ENCODE results near the gene MAPK9. TPM values are rescaled to one million over a fixed set of nuclear protein-coding genes. Genes with fewer than 3 reads are reported as not detected.

MAPK9 gene
- total and polyA plus RNA-seq, 9 of the 15 experiments (the other 6 are each of a cell fraction or from before 2014, with no cell fraction given), result 4.8 to 58.0 (median 29.9) TPM

GRCh38 chr5:180208435-180209081, 83.3 kb downstream of the MAPK9 start (continued):
- TF ChIP-seq, protein P1, sequence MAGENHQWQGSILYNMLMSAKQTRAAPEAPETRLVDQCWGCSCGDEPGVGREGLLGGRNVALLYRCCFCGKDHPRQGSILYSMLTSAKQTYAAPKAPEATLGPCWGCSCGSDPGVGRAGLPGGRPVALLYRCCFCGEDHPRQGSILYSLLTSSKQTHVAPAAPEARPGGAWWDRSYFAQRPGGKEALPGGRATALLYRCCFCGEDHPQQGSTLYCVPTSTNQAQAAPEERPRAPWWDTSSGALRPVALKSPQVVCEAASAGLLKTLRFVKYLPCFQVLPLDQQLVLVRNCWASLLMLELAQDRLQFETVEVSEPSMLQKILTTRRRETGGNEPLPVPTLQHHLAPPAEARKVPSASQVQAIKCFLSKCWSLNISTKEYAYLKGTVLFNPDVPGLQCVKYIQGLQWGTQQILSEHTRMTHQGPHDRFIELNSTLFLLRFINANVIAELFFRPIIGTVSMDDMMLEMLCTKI (IDR thresholded peaks at IDR 0.05; ENCODE audit: partially characterized antibody), result no peak
- no peak for TF ChIP-seq RNF2 (IDR thresholded peaks at IDR 0.05)
- no peak for TF ChIP-seq ZNF444 (CRISPR knock-in tag; IDR thresholded peaks at IDR 0.05)
- TF ChIP-seq ID3 (CRISPR knock-in tag; IDR thresholded peaks at IDR 0.05), result no peak
- TF ChIP-seq ID3 (tag; IDR thresholded peaks at IDR 0.05), result 0 out of 2 replicates have a peak, but pooled peaks have one; percentile 18
- TF ChIP-seq HEY1 (CRISPR knock-in tag; IDR thresholded peaks at IDR 0.05; ENCODE audit: borderline replicate concordance), result no peak
- TF ChIP-seq POLR3A (IDR thresholded peaks at IDR 0.05; ENCODE audit: borderline replicate concordance, extremely low read depth, insufficient read depth, insufficient read length), result no peak
- TF ChIP-seq, protein P2, sequence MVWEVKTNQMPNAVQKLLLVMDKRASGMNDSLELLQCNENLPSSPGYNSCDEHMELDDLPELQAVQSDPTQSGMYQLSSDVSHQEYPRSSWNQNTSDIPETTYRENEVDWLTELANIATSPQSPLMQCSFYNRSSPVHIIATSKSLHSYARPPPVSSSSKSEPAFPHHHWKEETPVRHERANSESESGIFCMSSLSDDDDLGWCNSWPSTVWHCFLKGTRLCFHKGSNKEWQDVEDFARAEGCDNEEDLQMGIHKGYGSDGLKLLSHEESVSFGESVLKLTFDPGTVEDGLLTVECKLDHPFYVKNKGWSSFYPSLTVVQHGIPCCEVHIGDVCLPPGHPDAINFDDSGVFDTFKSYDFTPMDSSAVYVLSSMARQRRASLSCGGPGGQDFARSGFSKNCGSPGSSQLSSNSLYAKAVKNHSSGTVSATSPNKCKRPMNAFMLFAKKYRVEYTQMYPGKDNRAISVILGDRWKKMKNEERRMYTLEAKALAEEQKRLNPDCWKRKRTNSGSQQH (CRISPR knock-in tag; IDR thresholded peaks at IDR 0.05), result no peak
- no peak for TF ChIP-seq CREB3L1 (IDR thresholded peaks at IDR 0.05; ENCODE audit: borderline replicate concordance, low read depth)
- peak; percentile 54 for TF ChIP-seq RBM25 (IDR thresholded peaks at IDR 0.05; ENCODE audit: low read depth, low read length, severe bottlenecking)
- TF ChIP-seq MAFK (IDR thresholded peaks at IDR 0.05; ENCODE audit: low read length), result no peak
- TF ChIP-seq ZNF23 (CRISPR knock-in tag; IDR thresholded peaks at IDR 0.05), result no peak
- no peak for TF ChIP-seq NKRF (IDR thresholded peaks at IDR 0.05; ENCODE audit: borderline replicate concordance)
- TF ChIP-seq, protein P3, sequence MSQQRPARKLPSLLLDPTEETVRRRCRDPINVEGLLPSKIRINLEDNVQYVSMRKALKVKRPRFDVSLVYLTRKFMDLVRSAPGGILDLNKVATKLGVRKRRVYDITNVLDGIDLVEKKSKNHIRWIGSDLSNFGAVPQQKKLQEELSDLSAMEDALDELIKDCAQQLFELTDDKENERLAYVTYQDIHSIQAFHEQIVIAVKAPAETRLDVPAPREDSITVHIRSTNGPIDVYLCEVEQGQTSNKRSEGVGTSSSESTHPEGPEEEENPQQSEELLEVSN (IDR thresholded peaks at IDR 0.05; ENCODE audit: borderline replicate concordance in 1 of 2, extremely low read depth in 1 of 2, insufficient read depth in 1 of 2, insufficient read length in 1 of 2, low read depth in 1 of 2, low read length in 1 of 2, poor library complexity in 1 of 2, severe bottlenecking in 1 of 2), result peak in 1 of 2 experiments; percentile 74
- TF ChIP-seq BMI1 (IDR thresholded peaks at IDR 0.05; ENCODE audit: low read length), result no peak
- TF ChIP-seq FUS (optimal IDR thresholded peaks at IDR 0.05; ENCODE audit: low read depth, low read length), result no peak
- no peak for TF ChIP-seq NCOA6 (IDR thresholded peaks at IDR 0.05)
- TF ChIP-seq CBX2 (IDR thresholded peaks at IDR 0.05; ENCODE audit: insufficient read depth, low read length, poor library complexity, severe bottlenecking), result no peak
- TF ChIP-seq MAFG (tag; conservative IDR thresholded peaks at IDR 0.05), result no peak
- peak; percentile 51; the same call in 1 of the 2 replicates for TF ChIP-seq SMARCA5 (IDR thresholded peaks at IDR 0.05)

Measured in K562 (cell line).